Progenitor cell of endocrine pancreas (in vitro differentiated cells): ENCODE results near the gene RASSF8. TPM values are rescaled to one million over a fixed set of nuclear protein-coding genes. Genes with fewer than 3 reads are reported as not detected.

ENCODE experiments used
- DNase-seq: peaks from one replicate; pipeline ENCODE4 v3.0.0; 2021; ENCODE audit warnings: low spot score; ENCODE audit not compliant: unreplicated experiment
- H3K27ac Mint-ChIP-seq: 2 replicates; pipeline ENCODE4 v1.8.0; 2021; ENCODE audit warnings: mild to moderate bottlenecking, moderate library complexity, mixed read lengths
- H3K27me3 Mint-ChIP-seq: 2 replicates; pipeline ENCODE4 v1.8.0; 2021; ENCODE audit warnings: mixed read lengths
- H3K36me3 Mint-ChIP-seq: 2 replicates; pipeline ENCODE4 v1.8.0; 2022; ENCODE audit warnings: mixed read lengths; ENCODE audit not compliant: insufficient read depth
- H3K4me1 Mint-ChIP-seq: 2 replicates; pipeline ENCODE4 v1.8.0; 2021; ENCODE audit warnings: low read depth, mixed read lengths
- H3K4me3 Mint-ChIP-seq: 2 replicates; pipeline ENCODE4 v1.8.0; 2021; ENCODE audit warnings: low read depth, mild to moderate bottlenecking, moderate library complexity, mixed read lengths
- H3K9me3 Mint-ChIP-seq: 2 replicates; pipeline ENCODE4 v1.8.0; 2021; ENCODE audit warnings: low read depth, mixed read lengths
- CTCF ChIP-seq: fragments of 200-600 bp; sonication (generic); IDR thresholded peaks from one replicate; pipeline ENCODE4 v1.5.0; 2021; ENCODE audit warnings: antibody characterized with exemption, mild to moderate bottlenecking; ENCODE audit not compliant: unreplicated experiment
- total RNA-seq: library from RNA; stranded (reverse); gene quantifications from 2 replicates; pipeline ENCODE4 v1.2.1, GENCODE V29; 2021

The RASSF8 gene
- total RNA-seq, 1 donor from 2014 or later = 38.8 TPM

- H3K4me1 Mint-ChIP-seq = peaks cover 7% of the 10 kb centered on the region
- peaks cover 3% of the 10 kb centered on the region for H3K9me3 Mint-ChIP-seq
- no peak overlapping the region for H3K27ac Mint-ChIP-seq
- H3K4me3 Mint-ChIP-seq = no peak overlapping the region
- peaks cover 2% of the 10 kb centered on the region for H3K27me3 Mint-ChIP-seq
- H3K36me3 Mint-ChIP-seq = no peaks in the 10 kb centered on the region
- no peak for TF ChIP-seq CTCF
- no peak for DNase-seq
These were observed 29.3 kb upstream of the RASSF8 start for GRCh38 chr12:25929142-25929541.

DNA sequence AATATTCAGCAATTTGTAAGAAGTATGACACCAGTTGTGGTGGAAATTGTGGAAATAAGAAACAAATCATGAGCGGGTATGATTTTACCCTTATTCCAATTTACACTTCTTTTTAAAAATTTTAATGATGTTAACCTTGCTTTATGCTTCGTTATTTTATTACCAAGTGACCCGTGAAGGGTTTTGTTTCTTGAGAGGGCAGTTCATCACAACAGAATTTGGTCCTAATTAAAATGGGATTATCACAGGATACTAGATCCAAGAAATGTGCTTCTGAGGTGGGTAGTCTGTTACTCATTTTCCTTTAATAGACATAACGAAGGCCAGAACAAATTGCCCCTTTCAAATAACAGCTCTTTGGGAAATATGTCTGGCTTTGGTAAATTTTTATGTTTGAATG is 25.5 kb upstream of the RASSF8 start:
- H3K36me3 Mint-ChIP-seq = no peaks in the 10 kb centered on the region
- H3K27ac Mint-ChIP-seq = no peak overlapping the region
- H3K4me1 Mint-ChIP-seq = peaks cover 18% of the 10 kb centered on the region
- no peak for DNase-seq
- peaks cover 3% of the 10 kb centered on the region for H3K9me3 Mint-ChIP-seq
- no peak for TF ChIP-seq CTCF
- no peak overlapping the region for H3K4me3 Mint-ChIP-seq
- H3K27me3 Mint-ChIP-seq = no peaks in the 10 kb centered on the region

DNA sequence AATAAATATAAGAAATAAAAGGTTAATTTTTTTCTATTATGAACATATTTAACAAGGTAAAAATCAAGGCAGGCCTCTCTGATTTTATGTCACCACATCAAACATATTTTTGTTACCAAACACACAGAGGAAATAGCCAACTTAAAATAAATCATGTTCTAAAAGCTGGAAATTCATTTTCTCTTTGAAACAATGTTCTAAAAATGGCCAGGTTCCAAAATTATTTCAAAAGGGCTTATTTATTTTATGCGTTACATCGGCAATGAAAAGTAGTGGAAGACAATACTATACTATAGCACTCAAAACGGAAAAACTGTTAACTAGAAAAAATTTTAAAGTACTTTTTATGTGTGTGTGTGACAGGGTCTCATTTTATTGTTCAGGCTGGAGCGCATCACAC is 24.0 kb upstream of the RASSF8 start:
- Mint-ChIP-seq H3K9me3 (peaks cover 3% of the 10 kb centered on the region), H3K27ac (no peak overlapping the region), H3K4me3 (no peak overlapping the region), H3K27me3 (no peaks in the 10 kb centered on the region), H3K36me3 (no peaks in the 10 kb centered on the region), H3K4me1 (peaks cover 15% of the 10 kb centered on the region)
- DNase-seq = no peak
- TF ChIP-seq CTCF = no peak

GRCh38 chr12:25935355-25936144 is 22.9 kb upstream of the RASSF8 start:
- no peak for TF ChIP-seq CTCF
- no peaks in the 10 kb centered on the region for H3K27me3 Mint-ChIP-seq
- no peaks in the 10 kb centered on the region for H3K36me3 Mint-ChIP-seq
- H3K9me3 Mint-ChIP-seq = peaks cover 1% of the 10 kb centered on the region
- H3K27ac Mint-ChIP-seq = peak overlapping the region; percentile 1
- peaks cover 15% of the 10 kb centered on the region for H3K4me1 Mint-ChIP-seq
- no peak overlapping the region for H3K4me3 Mint-ChIP-seq
- no peak for DNase-seq

- Mint-ChIP-seq H3K27ac (peak overlapping the region; percentile 1), H3K36me3 (no peaks in the 10 kb centered on the region), H3K4me1 (peaks cover 15% of the 10 kb centered on the region), H3K27me3 (no peaks in the 10 kb centered on the region), H3K4me3 (no peak overlapping the region), H3K9me3 (no peaks in the 10 kb centered on the region)
- DNase-seq = no peak
- TF ChIP-seq CTCF = no peak
These were observed 21.4 kb upstream of the RASSF8 start for GRCh38 chr12:25937096-25937495.
